Measurements from ENCODE around the gene HOXB2. TPM values are rescaled to one million over a fixed set of nuclear protein-coding genes. Genes with fewer than 3 reads are reported as not detected.
"Not testable (repeated sequence)": the region's sequence is repeated elsewhere in the genome, so short reads cannot be mapped to it uniquely, and the experiment has no call there.

HOXB2 gene
- total and polyA plus RNA-seq, 2 donors (not counting 1 experiment from before 2014, with no cell fraction given), result 12.2 to 12.3 TPM

- no peaks in the 10 kb centered on the region for H4K20me1 ChIP-seq (ENCODE audit: control insufficient read depth, extremely low read depth, insufficient read depth, low read length)
- H3K9me3 ChIP-seq (ENCODE audit: control insufficient read depth, insufficient read depth, low read depth, low read length), result no peaks in the 10 kb centered on the region
- no peak overlapping the region for H3K9ac ChIP-seq (ENCODE audit: insufficient read depth, low read length)
- H3K4me3 ChIP-seq (replicated peaks in 1 of 4; ENCODE audit: control extremely low read depth in 1 of 4, insufficient read depth in 1 of 4, low read depth in 3 of 4, low read length in 4 of 4), result no peak overlapping the region
- H3K4me1 ChIP-seq (ENCODE audit: control insufficient read depth, extremely low read depth, insufficient read depth, low read length), result peaks cover 24% of the 10 kb centered on the region
- peaks cover 30% of the 10 kb centered on the region for H3K79me2 ChIP-seq (ENCODE audit: control insufficient read depth, insufficient read depth, low read length)
- H3K4me2 ChIP-seq (ENCODE audit: extremely low read depth, insufficient read depth, low read length), result no peak overlapping the region
- DNase-seq (ENCODE audit: low read depth in 2 of 2), result no peak
- peak overlapping the region; percentile 82 for H3K27ac ChIP-seq (ENCODE audit: insufficient read depth, low read length)
- H3K27me3 ChIP-seq (ENCODE audit: control insufficient read depth, insufficient read depth, low read length), result no peaks in the 10 kb centered on the region
- H2AFZ ChIP-seq (ENCODE audit: low read length), result no peak overlapping the region
- TF ChIP-seq EZH2 (IDR thresholded peaks at IDR 0.05; ENCODE audit: low read length, missing control alignments), result no peak
- TF ChIP-seq CTCF (conservative IDR thresholded peaks at IDR 0.05 in 1 of 2, IDR thresholded peaks at IDR 0.05 in 1 of 2; ENCODE audit: low read depth in 1 of 2, low read length in 2 of 2), result no peak
- peaks cover 2% of the 10 kb centered on the region for H3K36me3 ChIP-seq (ENCODE audit: control insufficient read depth, insufficient read depth, low read length)
These were observed 7.6 kb downstream of the HOXB2 start for GRCh38 chr17:48537316-48537715.

GRCh38 chr17:48535793-48536559 lies 8.9 kb downstream of the HOXB2 start:
- not testable (repeated sequence) for H3K27me3 ChIP-seq (ENCODE audit: control insufficient read depth, insufficient read depth, low read length)
- H3K27ac ChIP-seq (ENCODE audit: insufficient read depth, low read length), result peak overlapping the region; percentile 46

GRCh38 chr17:48532261-48532660 lies 12.6 kb downstream of the HOXB2 start:
- DNase-seq (ENCODE audit: low read depth in 2 of 2), result no peak
- Histone ChIP-seq H3K27me3 (ENCODE audit: control insufficient read depth, insufficient read depth, low read length) (no peaks in the 10 kb centered on the region), H3K4me3 (replicated peaks in 1 of 4; ENCODE audit: control extremely low read depth in 1 of 4, insufficient read depth in 1 of 4, low read depth in 3 of 4, low read length in 4 of 4) (no peak overlapping the region), H3K9ac (ENCODE audit: insufficient read depth, low read length) (no peak overlapping the region), H3K36me3 (ENCODE audit: control insufficient read depth, insufficient read depth, low read length) (no peaks in the 10 kb centered on the region), H3K79me2 (ENCODE audit: control insufficient read depth, insufficient read depth, low read length) (no peaks in the 10 kb centered on the region), H3K27ac (ENCODE audit: insufficient read depth, low read length) (no peak overlapping the region), H3K4me2 (ENCODE audit: extremely low read depth, insufficient read depth, low read length) (no peak overlapping the region), H3K9me3 (ENCODE audit: control insufficient read depth, insufficient read depth, low read depth, low read length) (no peaks in the 10 kb centered on the region), H3K4me1 (ENCODE audit: control insufficient read depth, extremely low read depth, insufficient read depth, low read length) (peaks cover 3% of the 10 kb centered on the region), H2AFZ (ENCODE audit: low read length) (no peak overlapping the region), H4K20me1 (ENCODE audit: control insufficient read depth, extremely low read depth, insufficient read depth, low read length) (no peaks in the 10 kb centered on the region)
- TF ChIP-seq EZH2 (IDR thresholded peaks at IDR 0.05; ENCODE audit: low read length, missing control alignments) (no peak), CTCF (conservative IDR thresholded peaks at IDR 0.05 in 1 of 2, IDR thresholded peaks at IDR 0.05 in 1 of 2; ENCODE audit: low read depth in 1 of 2, low read length in 2 of 2) (no peak)

More at GRCh38 chr17:48535793-48536559, 8.9 kb downstream of the HOXB2 start:
- H3K9ac ChIP-seq (ENCODE audit: insufficient read depth, low read length); H4K20me1 ChIP-seq (ENCODE audit: control insufficient read depth, extremely low read depth, insufficient read depth, low read length); H3K36me3 ChIP-seq (ENCODE audit: control insufficient read depth, insufficient read depth, low read length); H2AFZ ChIP-seq (ENCODE audit: low read length); H3K4me3 ChIP-seq (replicated peaks in 1 of 4; ENCODE audit: control extremely low read depth in 1 of 4, insufficient read depth in 1 of 4, low read depth in 3 of 4, low read length in 4 of 4); H3K4me2 ChIP-seq (ENCODE audit: extremely low read depth, insufficient read depth, low read length); H3K9me3 ChIP-seq (ENCODE audit: control insufficient read depth, insufficient read depth, low read depth, low read length): not testable (repeated sequence)
- Histone ChIP-seq H3K79me2 (ENCODE audit: control insufficient read depth, insufficient read depth, low read length) (peaks cover 17% of the 10 kb centered on the region), H3K4me1 (ENCODE audit: control insufficient read depth, extremely low read depth, insufficient read depth, low read length) (peaks cover 22% of the 10 kb centered on the region)
- DNase-seq (ENCODE audit: low read depth in 2 of 2), result peak in 1 of 2 donors; percentile 31
